ENCODE data around the gene VAC14.

The VAC14 gene

GRCh38 chr16:70650216-70650615 is 150.7 kb downstream of the VAC14 start:
- DNase-seq (ENCODE audit: low read depth in 1 of 2, low spot score in 1 of 2), result no peak
- Histone ChIP-seq H3K27me3 (ENCODE audit: insufficient read depth, poor library complexity, severe bottlenecking) (no peaks in the 10 kb centered on the region), H3K4me3 (replicated peaks; ENCODE audit: insufficient read depth, low read length) (no peak overlapping the region), H3K27ac (replicated peaks) (no peak overlapping the region)
- TF ChIP-seq SPI1 (IDR thresholded peaks at IDR 0.05; ENCODE audit: borderline replicate concordance, low read depth) (no peak), GABPA (IDR thresholded peaks at IDR 0.05; ENCODE audit: low read depth) (no peak), POLR2AphosphoS5 (IDR thresholded peaks at IDR 0.05; ENCODE audit: low read depth) (no peak)
- TF ChIP-seq, protein P1, sequence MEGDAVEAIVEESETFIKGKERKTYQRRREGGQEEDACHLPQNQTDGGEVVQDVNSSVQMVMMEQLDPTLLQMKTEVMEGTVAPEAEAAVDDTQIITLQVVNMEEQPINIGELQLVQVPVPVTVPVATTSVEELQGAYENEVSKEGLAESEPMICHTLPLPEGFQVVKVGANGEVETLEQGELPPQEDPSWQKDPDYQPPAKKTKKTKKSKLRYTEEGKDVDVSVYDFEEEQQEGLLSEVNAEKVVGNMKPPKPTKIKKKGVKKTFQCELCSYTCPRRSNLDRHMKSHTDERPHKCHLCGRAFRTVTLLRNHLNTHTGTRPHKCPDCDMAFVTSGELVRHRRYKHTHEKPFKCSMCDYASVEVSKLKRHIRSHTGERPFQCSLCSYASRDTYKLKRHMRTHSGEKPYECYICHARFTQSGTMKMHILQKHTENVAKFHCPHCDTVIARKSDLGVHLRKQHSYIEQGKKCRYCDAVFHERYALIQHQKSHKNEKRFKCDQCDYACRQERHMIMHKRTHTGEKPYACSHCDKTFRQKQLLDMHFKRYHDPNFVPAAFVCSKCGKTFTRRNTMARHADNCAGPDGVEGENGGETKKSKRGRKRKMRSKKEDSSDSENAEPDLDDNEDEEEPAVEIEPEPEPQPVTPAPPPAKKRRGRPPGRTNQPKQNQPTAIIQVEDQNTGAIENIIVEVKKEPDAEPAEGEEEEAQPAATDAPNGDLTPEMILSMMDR (IDR thresholded peaks at IDR 0.05; ENCODE audit: insufficient read depth, low read length), result no peak
- TF ChIP-seq, protein P2, sequence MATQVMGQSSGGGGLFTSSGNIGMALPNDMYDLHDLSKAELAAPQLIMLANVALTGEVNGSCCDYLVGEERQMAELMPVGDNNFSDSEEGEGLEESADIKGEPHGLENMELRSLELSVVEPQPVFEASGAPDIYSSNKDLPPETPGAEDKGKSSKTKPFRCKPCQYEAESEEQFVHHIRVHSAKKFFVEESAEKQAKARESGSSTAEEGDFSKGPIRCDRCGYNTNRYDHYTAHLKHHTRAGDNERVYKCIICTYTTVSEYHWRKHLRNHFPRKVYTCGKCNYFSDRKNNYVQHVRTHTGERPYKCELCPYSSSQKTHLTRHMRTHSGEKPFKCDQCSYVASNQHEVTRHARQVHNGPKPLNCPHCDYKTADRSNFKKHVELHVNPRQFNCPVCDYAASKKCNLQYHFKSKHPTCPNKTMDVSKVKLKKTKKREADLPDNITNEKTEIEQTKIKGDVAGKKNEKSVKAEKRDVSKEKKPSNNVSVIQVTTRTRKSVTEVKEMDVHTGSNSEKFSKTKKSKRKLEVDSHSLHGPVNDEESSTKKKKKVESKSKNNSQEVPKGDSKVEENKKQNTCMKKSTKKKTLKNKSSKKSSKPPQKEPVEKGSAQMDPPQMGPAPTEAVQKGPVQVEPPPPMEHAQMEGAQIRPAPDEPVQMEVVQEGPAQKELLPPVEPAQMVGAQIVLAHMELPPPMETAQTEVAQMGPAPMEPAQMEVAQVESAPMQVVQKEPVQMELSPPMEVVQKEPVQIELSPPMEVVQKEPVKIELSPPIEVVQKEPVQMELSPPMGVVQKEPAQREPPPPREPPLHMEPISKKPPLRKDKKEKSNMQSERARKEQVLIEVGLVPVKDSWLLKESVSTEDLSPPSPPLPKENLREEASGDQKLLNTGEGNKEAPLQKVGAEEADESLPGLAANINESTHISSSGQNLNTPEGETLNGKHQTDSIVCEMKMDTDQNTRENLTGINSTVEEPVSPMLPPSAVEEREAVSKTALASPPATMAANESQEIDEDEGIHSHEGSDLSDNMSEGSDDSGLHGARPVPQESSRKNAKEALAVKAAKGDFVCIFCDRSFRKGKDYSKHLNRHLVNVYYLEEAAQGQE (IDR thresholded peaks at IDR 0.05; ENCODE audit: insufficient replicate concordance, low read depth), result no peak

GRCh38 chr16:70649300-70649699 is 151.7 kb downstream of the VAC14 start:
- Histone ChIP-seq H3K27me3 (ENCODE audit: insufficient read depth, poor library complexity, severe bottlenecking) (no peaks in the 10 kb centered on the region), H3K4me3 (replicated peaks; ENCODE audit: insufficient read depth, low read length) (no peak overlapping the region), H3K27ac (replicated peaks) (no peak overlapping the region)
- no peak for DNase-seq (ENCODE audit: low read depth in 1 of 2, low spot score in 1 of 2)
- TF ChIP-seq SPI1 (IDR thresholded peaks at IDR 0.05; ENCODE audit: borderline replicate concordance, low read depth) (no peak), GABPA (IDR thresholded peaks at IDR 0.05; ENCODE audit: low read depth) (no peak), POLR2AphosphoS5 (IDR thresholded peaks at IDR 0.05; ENCODE audit: low read depth) (no peak)
- TF ChIP-seq, protein P2 (IDR thresholded peaks at IDR 0.05; ENCODE audit: insufficient replicate concordance, low read depth), result no peak
- TF ChIP-seq, protein P1 (IDR thresholded peaks at IDR 0.05; ENCODE audit: insufficient read depth, low read length), result no peak

GRCh38 chr16:70648606-70649005 is 152.4 kb downstream of the VAC14 start:
- DNase-seq (ENCODE audit: low read depth in 1 of 2, low spot score in 1 of 2), result no peak
- TF ChIP-seq GABPA (IDR thresholded peaks at IDR 0.05; ENCODE audit: low read depth) (no peak), POLR2AphosphoS5 (IDR thresholded peaks at IDR 0.05; ENCODE audit: low read depth) (no peak), SPI1 (IDR thresholded peaks at IDR 0.05; ENCODE audit: borderline replicate concordance, low read depth) (no peak)
- TF ChIP-seq, protein P1 (IDR thresholded peaks at IDR 0.05; ENCODE audit: insufficient read depth, low read length), result no peak
- TF ChIP-seq, protein P2 (IDR thresholded peaks at IDR 0.05; ENCODE audit: insufficient replicate concordance, low read depth), result no peak

More at GRCh38 chr16:70648606-70649005, 152.4 kb downstream of the VAC14 start:
- Histone ChIP-seq H3K27ac (replicated peaks) (no peak overlapping the region), H3K4me3 (replicated peaks; ENCODE audit: insufficient read depth, low read length) (no peak overlapping the region), H3K27me3 (ENCODE audit: insufficient read depth, poor library complexity, severe bottlenecking) (no peaks in the 10 kb centered on the region)
